GM13977 (cell line): Measurements from ENCODE around the gene TRIL.

Experiments used
- DNase-seq: peaks from one replicate; pipeline ENCODE4 v3.0.0; 2012; ENCODE audit warnings: low spot score
- in situ Hi-C: fragments of 300-500 bp; cut with MboI; formaldehyde crosslinking; loops from one replicate; pipeline ENCODE4 v1.12.0; 2022; ENCODE audit warnings: low sequenced_read_pairs, low pct_unique_long_range_greater_than_20kb, mixed read lengths, inconsistent platforms; ENCODE audit not compliant: unreplicated experiment
- TF ChIP-seq, protein P1 (sequence below): IDR thresholded peaks from 2 replicates; pipeline ENCODE4 v1.5.1; 2012; ENCODE audit warnings: mild to moderate bottlenecking, control low read depth; ENCODE audit not compliant: insufficient read depth; ENCODE audit errors: extremely low read depth, missing control alignments

Gene TRIL

DNA sequence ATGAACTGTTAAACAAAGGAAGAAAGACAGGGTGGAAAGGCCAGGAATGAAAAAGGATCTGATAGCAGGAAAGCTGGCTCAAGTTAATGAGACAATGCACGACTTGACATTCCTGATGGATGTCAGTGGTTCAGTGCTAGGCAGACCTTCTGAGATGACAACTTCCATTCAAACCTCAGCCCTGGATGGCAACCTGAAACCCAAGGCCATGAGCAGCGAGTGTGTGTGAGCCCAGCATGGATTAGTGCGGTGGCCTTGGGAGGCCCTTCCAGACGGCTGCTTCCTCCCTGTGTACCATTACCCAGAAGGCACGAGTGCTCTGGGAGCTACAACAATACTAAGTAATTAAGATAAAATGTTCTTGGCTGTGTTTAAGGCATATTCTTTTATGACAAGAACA, 18.8 kb downstream of the TRIL start:
- TF ChIP-seq, protein P1, sequence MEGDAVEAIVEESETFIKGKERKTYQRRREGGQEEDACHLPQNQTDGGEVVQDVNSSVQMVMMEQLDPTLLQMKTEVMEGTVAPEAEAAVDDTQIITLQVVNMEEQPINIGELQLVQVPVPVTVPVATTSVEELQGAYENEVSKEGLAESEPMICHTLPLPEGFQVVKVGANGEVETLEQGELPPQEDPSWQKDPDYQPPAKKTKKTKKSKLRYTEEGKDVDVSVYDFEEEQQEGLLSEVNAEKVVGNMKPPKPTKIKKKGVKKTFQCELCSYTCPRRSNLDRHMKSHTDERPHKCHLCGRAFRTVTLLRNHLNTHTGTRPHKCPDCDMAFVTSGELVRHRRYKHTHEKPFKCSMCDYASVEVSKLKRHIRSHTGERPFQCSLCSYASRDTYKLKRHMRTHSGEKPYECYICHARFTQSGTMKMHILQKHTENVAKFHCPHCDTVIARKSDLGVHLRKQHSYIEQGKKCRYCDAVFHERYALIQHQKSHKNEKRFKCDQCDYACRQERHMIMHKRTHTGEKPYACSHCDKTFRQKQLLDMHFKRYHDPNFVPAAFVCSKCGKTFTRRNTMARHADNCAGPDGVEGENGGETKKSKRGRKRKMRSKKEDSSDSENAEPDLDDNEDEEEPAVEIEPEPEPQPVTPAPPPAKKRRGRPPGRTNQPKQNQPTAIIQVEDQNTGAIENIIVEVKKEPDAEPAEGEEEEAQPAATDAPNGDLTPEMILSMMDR: no peak
- in situ Hi-C loops: no loop called here

DNA sequence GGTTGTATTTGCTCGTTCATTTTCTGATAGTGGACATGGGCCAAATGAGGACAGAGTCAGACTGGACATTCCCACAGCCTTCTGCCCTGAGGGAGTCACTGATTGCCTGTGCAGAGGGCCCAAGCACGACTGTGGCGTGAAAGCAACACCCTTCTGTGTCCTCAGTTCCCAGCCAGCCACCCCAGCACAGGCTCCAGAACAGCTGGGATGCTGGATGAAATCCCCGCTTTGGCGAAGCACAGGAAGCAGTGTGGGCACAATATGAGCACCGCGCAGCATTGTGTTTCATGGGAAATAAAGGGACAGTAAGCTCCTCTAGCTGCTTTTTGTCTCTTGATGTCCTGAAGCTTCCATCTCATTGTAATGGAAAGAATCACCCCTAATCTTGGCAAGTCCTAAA, 20.5 kb downstream of the TRIL start:
- in situ Hi-C loops: no loop called here
- TF ChIP-seq, protein P1: no peak
- no peak for DNase-seq

More for the DNA sequence above, 18.8 kb downstream of the TRIL start:
- DNase-seq: no peak

DNA sequence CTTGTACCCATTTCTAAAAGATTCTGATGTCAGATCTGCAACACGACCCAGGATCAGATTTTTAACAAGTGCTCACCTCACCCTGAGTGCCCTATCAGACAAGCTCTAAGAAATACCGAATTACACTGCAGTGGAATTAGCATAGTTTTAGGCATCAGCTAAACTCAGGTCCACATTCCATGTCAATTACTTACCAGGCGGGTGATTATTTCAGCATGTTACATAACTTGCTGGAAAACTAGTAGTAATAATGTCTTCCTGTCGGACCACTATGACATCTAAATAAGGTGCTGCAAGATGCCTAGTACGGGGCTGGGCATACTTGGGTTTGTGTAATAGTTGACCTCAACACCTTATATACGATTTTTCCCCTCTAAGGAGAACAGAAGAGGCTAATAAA, 21.0 kb downstream of the TRIL start:
- in situ Hi-C loops: no loop called here
- DNase-seq: no peak

DNA sequence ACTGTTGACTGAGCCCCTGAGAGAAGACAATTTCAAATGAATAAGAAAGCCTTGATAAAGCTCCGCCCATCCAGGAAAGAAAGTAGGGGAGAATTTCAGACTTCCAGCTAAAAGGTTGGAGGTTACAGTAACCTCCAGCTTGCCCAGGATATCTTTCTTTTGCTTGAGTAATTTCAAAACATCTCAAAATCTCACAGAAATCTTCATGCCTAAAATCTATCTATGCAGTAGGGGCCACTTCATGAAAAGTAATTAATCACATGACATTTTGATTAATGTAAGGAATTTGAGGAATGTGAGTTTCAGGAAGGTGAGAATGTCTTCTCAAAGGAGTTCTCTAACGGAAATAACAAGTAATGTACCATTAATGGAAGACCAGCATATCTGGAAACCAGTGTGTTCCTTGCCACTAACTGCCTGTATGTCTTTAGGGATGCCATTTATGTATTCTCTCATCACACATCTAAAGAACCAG, 24.2 kb downstream of the TRIL start:
- TF ChIP-seq, protein P1: no peak
- in situ Hi-C loops: no loop called here
- no peak for DNase-seq

More for the DNA sequence above, 21.0 kb downstream of the TRIL start:
- TF ChIP-seq, protein P1: no peak

DNA sequence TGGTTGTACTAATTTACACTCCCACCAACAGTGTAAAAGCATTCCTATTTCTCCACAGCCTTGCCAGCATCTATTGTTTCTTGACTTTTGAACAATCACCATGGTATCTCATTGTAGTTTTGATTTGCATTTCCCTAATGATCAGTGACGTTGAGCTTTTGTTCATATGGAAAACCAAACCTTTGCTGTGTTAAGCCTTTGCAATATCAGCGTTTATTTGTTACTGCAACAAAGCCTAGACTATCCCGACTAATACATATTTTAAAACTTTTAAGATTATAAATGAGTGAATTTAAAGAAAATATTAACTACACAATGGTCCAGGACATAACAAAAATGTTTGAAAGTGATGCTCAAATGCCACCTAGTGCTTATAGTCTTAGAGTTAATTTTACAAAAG, 26.6 kb downstream of the TRIL start:
- DNase-seq: no peak
- TF ChIP-seq, protein P1: no peak
- in situ Hi-C loops: no loop called here

DNA sequence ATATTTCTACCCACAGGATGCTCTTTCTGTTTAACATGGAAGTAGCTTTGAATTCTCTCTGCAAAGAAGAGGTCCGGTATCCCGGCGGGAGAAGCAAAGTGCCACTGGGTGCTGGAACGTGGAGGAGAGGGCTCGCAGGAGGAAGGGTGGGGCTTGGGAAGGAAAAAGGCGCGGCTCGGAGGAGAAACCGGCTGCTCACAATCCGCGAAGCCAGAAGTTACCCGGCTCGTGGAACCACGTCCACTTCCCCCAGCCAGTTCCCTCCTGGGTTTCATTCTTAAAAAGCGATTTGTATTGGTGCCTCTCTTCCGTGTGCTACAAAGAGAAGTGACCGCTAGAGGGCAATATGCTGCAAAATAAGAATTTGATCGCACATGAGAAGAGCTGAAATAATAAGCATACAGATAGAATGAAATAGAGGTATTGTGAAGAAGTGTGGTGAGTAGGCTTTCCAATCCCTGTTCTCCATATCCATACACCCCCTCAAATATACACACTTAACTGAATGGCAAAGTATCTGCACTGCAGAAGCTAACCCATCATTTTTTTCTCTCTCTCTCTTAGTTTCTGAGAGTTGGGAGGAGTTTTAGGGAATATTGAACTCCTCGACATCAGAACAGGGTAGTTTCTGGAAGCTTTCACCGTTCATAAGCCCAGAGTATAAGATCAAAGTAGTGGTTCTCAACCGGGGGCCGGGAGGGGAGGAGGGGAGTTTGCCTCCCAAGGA, 31.1 kb downstream of the TRIL start:
- TF ChIP-seq, protein P1: peak; percentile 83
- in situ Hi-C loops: loop anchor here (10.0 kb wide), 2 partner anchors 178 to 478 kb away; no protein-coding TSS in a partner anchor
- DNase-seq: peak; percentile 75
